ENCODE data around the gene CFAP119.

- TF ChIP-seq REST (IDR thresholded peaks at IDR 0.05; ENCODE audit: low read depth, low read length) (no peak), JUND (IDR thresholded peaks at IDR 0.05) (no peak), CTCF (IDR thresholded peaks at IDR 0.05) (no peak), SIN3A (IDR thresholded peaks at IDR 0.05; ENCODE audit: borderline replicate concordance, low read depth, low read length) (no peak), RAD21 (IDR thresholded peaks at IDR 0.05; ENCODE audit: low read length) (no peak), EP300 (IDR thresholded peaks at IDR 0.05; ENCODE audit: borderline replicate concordance in 1 of 2, low read depth in 1 of 2, low read length in 1 of 2) (no peak), USF2 (IDR thresholded peaks at IDR 0.05; ENCODE audit: borderline replicate concordance, low read depth, low read length) (no peak), SMC3 (IDR thresholded peaks at IDR 0.05; ENCODE audit: low read depth, low read length) (no peak), MAX (IDR thresholded peaks at IDR 0.05; ENCODE audit: low read depth) (no peak), EZH2phosphoT487 (IDR thresholded peaks at IDR 0.05; ENCODE audit: borderline replicate concordance, low read depth) (no peak), TAF1 (IDR thresholded peaks at IDR 0.05; ENCODE audit: borderline replicate concordance, low read depth, low read length) (no peak), RCOR1 (IDR thresholded peaks at IDR 0.05; ENCODE audit: low read length) (no peak), NRF1 (IDR thresholded peaks at IDR 0.05; ENCODE audit: low read depth, low read length) (no peak)
These were observed 10.9 kb downstream of the CFAP119 start for GRCh38 chr16:30750876-30751465.

Measured in SK-N-SH (cell line).